ENCODE data around the gene KRT28.

GRCh38 chr17:40796846-40797245 is 2.9 kb downstream of the KRT28 start:
- TF ChIP-seq, protein P1, sequence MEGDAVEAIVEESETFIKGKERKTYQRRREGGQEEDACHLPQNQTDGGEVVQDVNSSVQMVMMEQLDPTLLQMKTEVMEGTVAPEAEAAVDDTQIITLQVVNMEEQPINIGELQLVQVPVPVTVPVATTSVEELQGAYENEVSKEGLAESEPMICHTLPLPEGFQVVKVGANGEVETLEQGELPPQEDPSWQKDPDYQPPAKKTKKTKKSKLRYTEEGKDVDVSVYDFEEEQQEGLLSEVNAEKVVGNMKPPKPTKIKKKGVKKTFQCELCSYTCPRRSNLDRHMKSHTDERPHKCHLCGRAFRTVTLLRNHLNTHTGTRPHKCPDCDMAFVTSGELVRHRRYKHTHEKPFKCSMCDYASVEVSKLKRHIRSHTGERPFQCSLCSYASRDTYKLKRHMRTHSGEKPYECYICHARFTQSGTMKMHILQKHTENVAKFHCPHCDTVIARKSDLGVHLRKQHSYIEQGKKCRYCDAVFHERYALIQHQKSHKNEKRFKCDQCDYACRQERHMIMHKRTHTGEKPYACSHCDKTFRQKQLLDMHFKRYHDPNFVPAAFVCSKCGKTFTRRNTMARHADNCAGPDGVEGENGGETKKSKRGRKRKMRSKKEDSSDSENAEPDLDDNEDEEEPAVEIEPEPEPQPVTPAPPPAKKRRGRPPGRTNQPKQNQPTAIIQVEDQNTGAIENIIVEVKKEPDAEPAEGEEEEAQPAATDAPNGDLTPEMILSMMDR (IDR thresholded peaks at IDR 0.05; ENCODE audit: poor library complexity): no peak
- no peak for TF ChIP-seq EZH2phosphoT487 (IDR thresholded peaks at IDR 0.05; ENCODE audit: low read depth, severe bottlenecking, unreplicated experiment)
- TF ChIP-seq EZH2 (IDR thresholded peaks at IDR 0.05; ENCODE audit: borderline replicate concordance): no peak

All from hepatocyte (in vitro differentiated cells).